Trophoblast cell (in vitro differentiated cells and primary cell): ENCODE results near the gene AP4E1.

Source experiments
- DNase-seq, 2 donors: peaks; one replicate each; pipeline ENCODE4 v3.0.0-alpha.2; 2016
- H2AFZ ChIP-seq: 2 replicates; pipeline ENCODE4 v1.6.1; 2013; ENCODE audit warnings: low read length, moderate library complexity, mild to moderate bottlenecking; ENCODE audit not compliant: insufficient read depth, poor library complexity
- H2AK5ac ChIP-seq: 2 replicates; pipeline ENCODE4 v1.6.1; 2013; ENCODE audit warnings: mild to moderate bottlenecking, low read length
- H2BK120ac ChIP-seq: 2 replicates; pipeline ENCODE4 v1.6.1; 2013; ENCODE audit warnings: low read length, mild to moderate bottlenecking, moderate library complexity; ENCODE audit not compliant: insufficient read depth, poor library complexity
- H2BK12ac ChIP-seq: 2 replicates; pipeline ENCODE4 v1.6.1; 2013; ENCODE audit warnings: mild to moderate bottlenecking, low read length, moderate library complexity
- H2BK5ac ChIP-seq: 2 replicates; pipeline ENCODE4 v1.6.1; 2013; ENCODE audit warnings: low read length, low read depth, moderate library complexity, mild to moderate bottlenecking; ENCODE audit not compliant: poor library complexity
- H3K14ac ChIP-seq: 2 replicates; pipeline ENCODE4 v1.6.1; 2013; ENCODE audit warnings: mild to moderate bottlenecking, low read length
- H3K18ac ChIP-seq: 2 replicates; pipeline ENCODE4 v1.6.1; 2013; ENCODE audit warnings: mild to moderate bottlenecking, low read length
- H3K23ac ChIP-seq: 2 replicates; pipeline ENCODE4 v1.6.1; 2013; ENCODE audit warnings: low read length
- H3K27ac ChIP-seq: 2 replicates; pipeline ENCODE4 v1.5.1; 2013; ENCODE audit warnings: low read depth, mild to moderate bottlenecking, inconsistent platforms, low read length, moderate library complexity
- H3K27me3 ChIP-seq: 2 replicates; pipeline ENCODE4 v1.6.1; 2013; ENCODE audit warnings: inconsistent platforms, mild to moderate bottlenecking, low read length, moderate library complexity; ENCODE audit not compliant: insufficient read depth
- H3K36me3 ChIP-seq, 2 experiments: 1 replicate in 1 of 2; 2 replicates in 1 of 2; pipeline ENCODE4 v1.6.1; 2013; ENCODE audit warnings: low read length in 2 of 2, mild to moderate bottlenecking in 2 of 2, moderate library complexity in 1 of 2; ENCODE audit not compliant: insufficient read depth in 2 of 2, control insufficient read depth in 1 of 2
- H3K4ac ChIP-seq: 2 replicates; pipeline ENCODE4 v1.6.1; 2013; ENCODE audit warnings: low read depth, mild to moderate bottlenecking, low read length, moderate library complexity
- H3K4me1 ChIP-seq, 2 experiments: 1 replicate in 1 of 2; 2 replicates in 1 of 2; pipeline ENCODE4 v1.6.1; 2013; ENCODE audit warnings: low read length in 2 of 2, mild to moderate bottlenecking in 2 of 2, moderate library complexity in 1 of 2; ENCODE audit not compliant: insufficient read depth in 2 of 2, control insufficient read depth in 1 of 2
- H3K4me2 ChIP-seq: 2 replicates; pipeline ENCODE4 v1.6.1; 2013; ENCODE audit warnings: inconsistent platforms, mild to moderate bottlenecking, low read length, moderate library complexity
- H3K4me3 ChIP-seq: 2 replicates; pipeline ENCODE4 v1.5.1; 2013; ENCODE audit warnings: mild to moderate bottlenecking, low read depth, low read length, inconsistent platforms
- H3K79me1 ChIP-seq: one replicate; pipeline ENCODE4 v1.6.1; 2013; ENCODE audit warnings: low read length
- H3K79me2 ChIP-seq: 2 replicates; pipeline ENCODE4 v1.6.1; 2013; ENCODE audit warnings: low read length, mild to moderate bottlenecking; ENCODE audit not compliant: control insufficient read depth, insufficient read depth, poor library complexity
- H3K9ac ChIP-seq: 2 replicates; pipeline ENCODE4 v1.6.1; 2013; ENCODE audit warnings: mild to moderate bottlenecking, low read length
- H3K9me3 ChIP-seq: 2 replicates; pipeline ENCODE4 v1.6.1; 2013; ENCODE audit warnings: low read depth, mild to moderate bottlenecking, control low read depth, inconsistent platforms, low read length; ENCODE audit not compliant: insufficient read depth
- H4K12ac ChIP-seq: 2 replicates; pipeline ENCODE4 v1.6.1; 2013; ENCODE audit warnings: low read depth, mild to moderate bottlenecking, low read length, moderate library complexity
- H4K8ac ChIP-seq: 2 replicates; pipeline ENCODE4 v1.6.1; 2013; ENCODE audit warnings: low read depth, mild to moderate bottlenecking, low read length, moderate library complexity
- H4K91ac ChIP-seq: one replicate; pipeline ENCODE4 v1.6.1; 2013; ENCODE audit warnings: low read depth, mild to moderate bottlenecking, low read length, moderate library complexity
- WGBS: extraction: QIAGEN DNeasy Blood & Tissue Kit; methylation state at CpG from one replicate; pipeline ENCODE4 v1.1.7; 2013; ENCODE audit warnings: missing lambda C conversion rate; ENCODE audit not compliant: insufficient read length, insufficient coverage; ENCODE audit errors: extremely low coverage; 5-methylcytosine and 5-hydroxymethylcytosine counted together

AP4E1 gene

DNA sequence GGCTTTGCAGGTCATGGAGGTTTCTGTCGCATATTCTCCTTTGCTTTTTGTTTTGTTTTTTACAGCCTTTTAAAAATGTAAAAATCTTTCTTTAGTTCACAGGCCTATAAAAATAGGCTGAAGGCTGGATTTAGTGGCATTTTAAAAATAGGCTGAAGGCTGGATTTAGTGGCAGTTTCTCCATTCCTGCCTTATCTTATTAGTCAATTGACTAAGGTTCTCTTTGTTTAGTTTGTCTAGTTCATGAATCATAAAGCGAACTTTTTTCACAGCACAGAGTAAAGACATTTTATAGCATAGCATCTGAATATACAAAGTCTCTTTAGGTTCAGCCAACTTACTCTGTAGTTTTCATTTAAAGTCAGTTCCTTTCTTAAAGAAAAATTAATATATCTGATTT lies 31.4 kb downstream of the AP4E1 start:
- Histone ChIP-seq H4K8ac (no peak overlapping the region), H3K27me3 (no peaks in the 10 kb centered on the region), H2BK5ac (no peak overlapping the region), H2BK12ac (no peak overlapping the region), H4K91ac (no peak overlapping the region), H3K23ac (no peak overlapping the region), H4K12ac (no peak overlapping the region), H3K4me1 (peaks cover 8 to 10% of the 10 kb centered on the region in 2 experiments), H3K14ac (no peak overlapping the region), H3K4me2 (no peak overlapping the region), H2AFZ (no peak overlapping the region), H3K4ac (no peak overlapping the region), H2AK5ac (no peak overlapping the region), H2BK120ac (no peak overlapping the region), H3K9me3 (no peaks in the 10 kb centered on the region), H3K18ac (no peak overlapping the region), H3K27ac (no peak overlapping the region), H3K79me1 (peaks cover 4% of the 10 kb centered on the region), H3K9ac (no peak overlapping the region), H3K36me3 (peaks cover 1 to 5% of the 10 kb centered on the region in 2 experiments), H3K79me2 (no peaks in the 10 kb centered on the region), H3K4me3 (no peak overlapping the region)
- DNase-seq: peak in 1 of 2 donors; percentile 1
- no CpG with 5 or more reads among the region's 2 CpGs for WGBS

GRCh38 chr15:50940506-50940905 lies 32.0 kb downstream of the AP4E1 start:
- Histone ChIP-seq H3K4me3 (no peak overlapping the region), H3K36me3 (peaks cover 1 to 5% of the 10 kb centered on the region in 2 experiments), H4K8ac (no peak overlapping the region), H3K9me3 (no peaks in the 10 kb centered on the region), H3K9ac (no peak overlapping the region), H3K14ac (no peak overlapping the region), H3K4me2 (no peak overlapping the region), H4K91ac (no peak overlapping the region), H2AK5ac (no peak overlapping the region), H3K23ac (no peak overlapping the region), H3K27me3 (no peaks in the 10 kb centered on the region), H4K12ac (no peak overlapping the region), H3K4me1 (peaks cover 8 to 10% of the 10 kb centered on the region in 2 experiments), H3K4ac (no peak overlapping the region), H2BK120ac (no peak overlapping the region), H3K27ac (no peak overlapping the region), H3K18ac (no peak overlapping the region), H2BK5ac (no peak overlapping the region), H2BK12ac (no peak overlapping the region), H2AFZ (no peak overlapping the region), H3K79me2 (no peaks in the 10 kb centered on the region), H3K79me1 (peaks cover 4% of the 10 kb centered on the region)
- no peak for DNase-seq
- WGBS: no CpG with 5 or more reads among the region's 2 CpGs

DNA sequence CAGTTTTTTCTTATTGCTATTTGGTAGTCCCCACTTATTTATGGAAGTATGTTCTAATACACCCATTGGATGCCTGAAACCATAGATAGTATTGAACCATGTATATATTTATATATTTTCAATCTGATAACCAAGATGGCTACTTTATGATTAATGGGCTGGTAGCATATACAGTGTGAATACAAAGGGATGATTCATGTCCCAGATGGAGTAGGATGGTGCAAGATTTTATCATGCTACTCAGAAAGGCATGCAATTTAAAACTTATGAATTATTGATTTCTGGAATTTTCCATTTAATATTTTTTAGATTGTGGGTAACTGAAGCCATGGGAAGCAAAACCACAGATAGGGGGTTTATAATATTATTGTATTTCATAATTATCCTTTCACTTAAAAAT lies 35.2 kb downstream of the AP4E1 start:
- Histone ChIP-seq H3K23ac (no peak overlapping the region), H4K12ac (no peak overlapping the region), H4K8ac (no peak overlapping the region), H3K4me1 (peaks cover under 1% of the 10 kb centered on the region in 2 experiments), H2BK120ac (no peak overlapping the region), H3K79me2 (no peaks in the 10 kb centered on the region), H2BK12ac (no peak overlapping the region), H3K79me1 (peaks cover under 1% of the 10 kb centered on the region), H3K18ac (no peak overlapping the region), H2BK5ac (no peak overlapping the region), H3K27me3 (no peaks in the 10 kb centered on the region), H3K36me3 (peaks cover 1 to 3% of the 10 kb centered on the region in 2 experiments), H3K4me3 (no peak overlapping the region), H3K9ac (no peak overlapping the region), H2AK5ac (no peak overlapping the region), H2AFZ (no peak overlapping the region), H4K91ac (no peak overlapping the region), H3K9me3 (no peaks in the 10 kb centered on the region), H3K27ac (no peak overlapping the region), H3K4me2 (no peak overlapping the region), H3K14ac (no peak overlapping the region), H3K4ac (no peak overlapping the region)
- DNase-seq: no peak

DNA sequence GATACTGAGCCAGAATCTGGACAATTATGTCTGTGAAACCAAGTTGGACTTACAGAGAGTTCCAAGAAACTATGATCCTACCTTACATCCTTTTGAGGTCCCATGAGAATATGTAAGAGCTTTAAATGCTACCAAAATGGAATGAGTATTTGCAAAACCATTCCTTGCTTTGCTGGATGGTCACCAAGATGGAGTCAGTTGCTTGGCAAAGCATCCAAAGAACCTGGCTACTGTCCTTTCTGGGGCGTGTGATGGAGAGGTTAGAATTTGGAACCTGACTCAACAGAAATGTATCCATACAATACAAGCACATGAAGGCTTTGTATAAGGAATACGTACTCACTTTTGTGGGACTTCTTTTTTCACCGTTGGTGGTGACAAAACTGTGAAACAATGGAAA lies 36.2 kb downstream of the AP4E1 start:
- no peaks in the 10 kb centered on the region for H3K79me2 ChIP-seq
- H4K91ac ChIP-seq: no peak overlapping the region
- H3K9me3 ChIP-seq: no peaks in the 10 kb centered on the region
- no peak overlapping the region for H2BK120ac ChIP-seq
- H3K27ac ChIP-seq: no peak overlapping the region
- no peak overlapping the region for H2BK12ac ChIP-seq
- H3K27me3 ChIP-seq: no peaks in the 10 kb centered on the region
- H2BK5ac ChIP-seq: no peak overlapping the region
- no peak overlapping the region for H3K4me2 ChIP-seq
- no peaks in the 10 kb centered on the region for H3K79me1 ChIP-seq
- H3K14ac ChIP-seq: no peak overlapping the region
- no peak overlapping the region for H4K12ac ChIP-seq
- H3K18ac ChIP-seq: no peak overlapping the region
- no peak overlapping the region for H3K4me3 ChIP-seq
- no peak for DNase-seq
- H3K4me1 ChIP-seq: no peaks in the 10 kb centered on the region
- no peak overlapping the region for H2AFZ ChIP-seq
- H3K36me3 ChIP-seq: peaks cover 1 to 3% of the 10 kb centered on the region in 2 experiments
- no peak overlapping the region for H3K4ac ChIP-seq
- no peak overlapping the region for H2AK5ac ChIP-seq
- no peak overlapping the region for H4K8ac ChIP-seq
- WGBS: no CpG with 5 or more reads among the region's 3 CpGs
- no peak overlapping the region for H3K23ac ChIP-seq
- H3K9ac ChIP-seq: no peak overlapping the region
